ENCODE measurements around the gene PPP1R9A. TPM values are rescaled to one million over a fixed set of nuclear protein-coding genes. Genes with fewer than 3 reads are reported as not detected.

The PPP1R9A gene
- total RNA-seq, 2 donors from 2014 or later, result 17.7 to 20.2 TPM

DNA sequence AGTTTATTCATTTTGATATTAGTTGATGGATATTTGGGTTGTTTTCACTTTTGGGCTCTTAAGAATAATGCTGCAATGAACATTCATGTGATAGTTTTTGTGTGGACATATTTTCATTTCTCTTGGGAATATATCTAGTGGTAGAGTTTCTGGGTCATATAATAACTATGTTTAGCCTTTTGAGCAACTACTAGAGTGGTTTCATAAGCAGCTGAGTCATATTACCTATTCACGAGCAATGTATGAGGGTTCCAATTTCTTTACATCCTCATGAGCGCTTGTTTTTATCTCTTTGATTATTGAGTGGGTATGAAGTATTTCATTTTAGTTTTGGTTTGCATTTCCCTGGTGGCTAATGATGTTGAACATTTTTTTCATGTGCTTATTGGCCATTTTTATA lies 234.4 kb downstream of the PPP1R9A start:
- Histone ChIP-seq H3K27me3 (no peaks in the 10 kb centered on the region), H3K9me3 (no peaks in the 10 kb centered on the region), H3K4me1 (no peaks in the 10 kb centered on the region), H3K4me3 (no peak overlapping the region), H3K36me3 (no peaks in the 10 kb centered on the region), H3K27ac (no peak overlapping the region), H3K9ac (ENCODE audit: low read depth in 2 of 2, low read length in 2 of 2) (no peak overlapping the region)
- intact Hi-C loops (cut with DNase I), result no loop called here
- DNase-seq, result no peak
- TF ChIP-seq, protein P1, sequence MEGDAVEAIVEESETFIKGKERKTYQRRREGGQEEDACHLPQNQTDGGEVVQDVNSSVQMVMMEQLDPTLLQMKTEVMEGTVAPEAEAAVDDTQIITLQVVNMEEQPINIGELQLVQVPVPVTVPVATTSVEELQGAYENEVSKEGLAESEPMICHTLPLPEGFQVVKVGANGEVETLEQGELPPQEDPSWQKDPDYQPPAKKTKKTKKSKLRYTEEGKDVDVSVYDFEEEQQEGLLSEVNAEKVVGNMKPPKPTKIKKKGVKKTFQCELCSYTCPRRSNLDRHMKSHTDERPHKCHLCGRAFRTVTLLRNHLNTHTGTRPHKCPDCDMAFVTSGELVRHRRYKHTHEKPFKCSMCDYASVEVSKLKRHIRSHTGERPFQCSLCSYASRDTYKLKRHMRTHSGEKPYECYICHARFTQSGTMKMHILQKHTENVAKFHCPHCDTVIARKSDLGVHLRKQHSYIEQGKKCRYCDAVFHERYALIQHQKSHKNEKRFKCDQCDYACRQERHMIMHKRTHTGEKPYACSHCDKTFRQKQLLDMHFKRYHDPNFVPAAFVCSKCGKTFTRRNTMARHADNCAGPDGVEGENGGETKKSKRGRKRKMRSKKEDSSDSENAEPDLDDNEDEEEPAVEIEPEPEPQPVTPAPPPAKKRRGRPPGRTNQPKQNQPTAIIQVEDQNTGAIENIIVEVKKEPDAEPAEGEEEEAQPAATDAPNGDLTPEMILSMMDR (IDR thresholded peaks at IDR 0.05), result no peak

DNA sequence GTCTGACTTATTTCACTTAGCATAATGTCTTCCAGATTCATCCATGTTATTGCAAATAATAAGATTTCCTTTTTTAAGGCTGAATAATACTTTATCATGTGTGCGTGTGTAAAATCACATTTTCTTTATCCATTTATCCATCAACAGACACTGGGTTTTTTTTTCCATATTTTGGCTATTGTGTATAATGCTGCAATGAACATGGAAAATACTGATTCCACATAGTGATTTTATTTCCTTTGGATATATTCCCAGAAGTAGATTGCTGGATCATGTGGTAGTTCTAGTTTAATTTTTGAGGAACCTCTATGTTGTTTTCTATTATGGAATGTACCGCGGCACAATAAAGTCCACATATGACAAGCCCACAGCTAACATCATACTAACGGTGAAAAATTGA lies 236.9 kb downstream of the PPP1R9A start:
- TF ChIP-seq, protein P1 (IDR thresholded peaks at IDR 0.05), result no peak
- Histone ChIP-seq H3K4me1 (no peaks in the 10 kb centered on the region), H3K27ac (no peak overlapping the region), H3K36me3 (no peaks in the 10 kb centered on the region), H3K27me3 (no peaks in the 10 kb centered on the region), H3K4me3 (no peak overlapping the region), H3K9ac (ENCODE audit: low read depth in 2 of 2, low read length in 2 of 2) (no peak overlapping the region), H3K9me3 (no peaks in the 10 kb centered on the region)
- DNase-seq, result no peak
- intact Hi-C loops (cut with DNase I), result no loop called here

DNA sequence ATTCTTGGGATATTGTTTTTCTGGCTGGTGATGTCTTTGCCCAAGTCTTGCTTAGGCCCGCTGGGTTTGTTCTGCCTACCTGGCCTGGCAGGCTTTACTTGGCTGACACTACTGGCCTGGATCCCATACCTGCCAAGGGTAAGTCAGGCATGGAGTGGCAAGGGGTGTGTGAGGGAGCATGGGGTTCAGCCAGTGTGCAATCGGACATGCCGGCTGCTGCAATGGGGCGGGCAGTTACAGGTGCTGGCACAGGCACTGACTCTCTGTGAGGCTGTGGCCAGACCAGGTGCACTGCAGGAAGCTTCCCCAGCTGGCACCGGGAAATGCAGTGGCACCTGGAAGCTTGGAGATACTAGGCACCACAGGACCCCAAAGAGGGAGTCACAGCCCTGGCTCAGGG lies 248.6 kb downstream of the PPP1R9A start:
- H3K36me3 ChIP-seq, result no peaks in the 10 kb centered on the region
- DNase-seq, result no peak
- H3K4me3 ChIP-seq, result no peak overlapping the region
- no peaks in the 10 kb centered on the region for H3K27me3 ChIP-seq
- no peaks in the 10 kb centered on the region for H3K4me1 ChIP-seq
- H3K9me3 ChIP-seq, result no peaks in the 10 kb centered on the region
- intact Hi-C loops (cut with DNase I), result no loop called here
- H3K9ac ChIP-seq (ENCODE audit: low read depth in 2 of 2, low read length in 2 of 2), result no peak overlapping the region
- TF ChIP-seq, protein P1 (IDR thresholded peaks at IDR 0.05), result no peak
- H3K27ac ChIP-seq, result no peak overlapping the region

DNA sequence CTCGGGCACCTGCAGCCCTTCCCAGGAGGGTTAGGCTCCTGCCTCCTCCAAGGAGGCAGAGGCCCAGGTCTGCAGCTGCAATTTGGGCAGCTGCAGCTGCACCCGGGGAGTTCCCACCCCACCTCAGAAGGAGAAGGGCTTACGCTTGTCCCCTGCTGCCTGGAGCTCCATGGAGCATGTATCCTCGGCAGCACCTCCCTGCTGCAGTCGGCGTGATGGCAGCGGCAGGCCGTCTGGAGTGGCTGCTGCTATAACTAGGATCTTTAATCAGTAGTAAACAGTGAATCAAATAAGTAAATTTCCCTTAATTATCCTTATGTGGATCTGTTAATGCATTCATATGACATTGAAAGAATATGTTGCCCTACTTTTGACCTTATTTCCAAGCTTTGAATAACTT lies 250.0 kb downstream of the PPP1R9A start:
- Histone ChIP-seq H3K9me3 (no peaks in the 10 kb centered on the region), H3K4me1 (no peaks in the 10 kb centered on the region), H3K9ac (ENCODE audit: low read depth in 2 of 2, low read length in 2 of 2) (no peak overlapping the region), H3K27ac (no peak overlapping the region), H3K4me3 (no peak overlapping the region), H3K36me3 (no peaks in the 10 kb centered on the region), H3K27me3 (no peaks in the 10 kb centered on the region)
- no peak for DNase-seq
- TF ChIP-seq, protein P1 (IDR thresholded peaks at IDR 0.05), result no peak
- intact Hi-C loops (cut with DNase I), result no loop called here

DNA sequence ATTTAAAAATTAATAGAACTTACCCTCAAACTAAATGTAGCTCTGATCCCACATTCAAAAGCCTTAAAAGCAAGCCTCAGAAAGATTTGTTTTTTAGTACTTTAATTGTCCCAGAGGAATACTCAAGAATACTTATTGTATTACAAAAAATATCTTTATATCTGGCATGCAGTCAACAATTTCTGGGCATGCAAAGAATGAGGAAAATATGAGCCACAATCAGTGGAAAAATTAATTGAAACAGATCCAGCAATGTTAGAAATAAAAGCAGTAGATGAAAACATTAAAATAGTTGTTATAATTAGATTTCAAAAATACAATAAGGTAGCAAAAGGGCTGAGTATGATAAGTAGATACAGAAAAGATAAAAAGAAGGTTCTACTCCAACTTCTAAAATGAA lies 262.3 kb downstream of the PPP1R9A start:
- Histone ChIP-seq H3K4me3 (no peak overlapping the region), H3K4me1 (no peaks in the 10 kb centered on the region), H3K9ac (ENCODE audit: low read depth in 2 of 2, low read length in 2 of 2) (no peak overlapping the region), H3K27ac (no peak overlapping the region), H3K27me3 (no peaks in the 10 kb centered on the region), H3K36me3 (no peaks in the 10 kb centered on the region), H3K9me3 (no peaks in the 10 kb centered on the region)
- TF ChIP-seq, protein P1 (IDR thresholded peaks at IDR 0.05), result no peak
- no peak for DNase-seq
- intact Hi-C loops (cut with DNase I), result no loop called here

DNA sequence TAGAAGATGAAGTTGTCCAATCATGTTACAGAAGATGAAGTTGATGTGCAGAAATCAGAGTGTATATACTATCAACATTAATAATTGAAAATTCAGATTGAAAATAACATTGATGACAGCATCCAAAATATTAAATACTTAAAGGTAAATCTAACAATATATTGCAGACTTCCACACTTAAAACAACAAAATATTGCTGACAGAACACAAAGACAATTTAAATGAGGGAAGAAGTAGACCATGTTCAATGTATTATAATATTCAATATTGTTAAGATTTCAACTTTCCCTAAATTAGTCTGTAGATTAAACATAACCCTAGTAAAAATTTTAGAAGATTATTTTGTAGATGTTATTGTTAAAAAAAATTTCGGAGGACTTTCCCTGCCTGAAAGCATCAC lies 265.0 kb downstream of the PPP1R9A start:
- H3K4me1 ChIP-seq, result no peaks in the 10 kb centered on the region
- intact Hi-C loops (cut with DNase I), result no loop called here
- H3K27ac ChIP-seq, result no peak overlapping the region
- H3K36me3 ChIP-seq, result no peaks in the 10 kb centered on the region
- no peak overlapping the region for H3K4me3 ChIP-seq
- no peaks in the 10 kb centered on the region for H3K9me3 ChIP-seq
- TF ChIP-seq, protein P1 (IDR thresholded peaks at IDR 0.05), result no peak
- DNase-seq, result no peak
- no peaks in the 10 kb centered on the region for H3K27me3 ChIP-seq
- no peak overlapping the region for H3K9ac ChIP-seq (ENCODE audit: low read depth in 2 of 2, low read length in 2 of 2)

All from colonic mucosa (tissue), 4 donors.